ENCODE measurements around the gene FLYWCH1.
"Not testable (repeated sequence)": the region's sequence is repeated elsewhere in the genome, so short reads cannot be mapped to it uniquely, and the experiment has no call there.

The FLYWCH1 gene

GRCh38 chr16:2930236-2930635, 18.5 kb downstream of the FLYWCH1 start:
- no peak for TF ChIP-seq CTCF (IDR thresholded peaks at IDR 0.05)
- Histone ChIP-seq H3K36me3 (peaks cover 30 to 53% (median 43%) of the 10 kb centered on the region in 3 donors), H3K4me3 (no peak overlapping the region), H3K27ac (no peak overlapping the region), H3K9me3 (no peaks in the 10 kb centered on the region), H3K27me3 (no peaks in the 10 kb centered on the region), H3K4me1 (peaks cover 0 to 12% (median 6%) of the 10 kb centered on the region in 4 donors)
- DNase-seq = no peak
- intact Hi-C loops (cut with DNase I; ENCODE audit: low total_unique reads) = no loop called here

- H3K27ac ChIP-seq; DNase-seq; H3K27me3 ChIP-seq; H3K4me3 ChIP-seq; intact Hi-C loops (cut with DNase I; ENCODE audit: low total_unique reads); H3K4me1 ChIP-seq; H3K9me3 ChIP-seq: not testable (repeated sequence)
- peaks cover 37 to 64% (median 52%) of the 10 kb centered on the region in 3 donors for H3K36me3 ChIP-seq
Measured at GRCh38 chr16:2931231-2931914, 19.6 kb downstream of the FLYWCH1 start.

GRCh38 chr16:2933136-2933535, 21.4 kb downstream of the FLYWCH1 start:
- H3K27me3 ChIP-seq = no peaks in the 10 kb centered on the region
- no peak overlapping the region for H3K27ac ChIP-seq
- no peak for TF ChIP-seq CTCF (IDR thresholded peaks at IDR 0.05)
- DNase-seq = no peak
- intact Hi-C loops (cut with DNase I; ENCODE audit: low total_unique reads) = no loop called here
- H3K36me3 ChIP-seq = peaks cover 55 to 82% (median 70%) of the 10 kb centered on the region in 3 donors
- no peaks in the 10 kb centered on the region for H3K4me1 ChIP-seq
- no peaks in the 10 kb centered on the region for H3K9me3 ChIP-seq
- no peak overlapping the region for H3K4me3 ChIP-seq

- H3K4me1 ChIP-seq = no peaks in the 10 kb centered on the region
- no peaks in the 10 kb centered on the region for H3K27me3 ChIP-seq
- H3K4me3 ChIP-seq = no peak overlapping the region
- peaks cover 59 to 87% (median 76%) of the 10 kb centered on the region in 3 donors for H3K36me3 ChIP-seq
- intact Hi-C loops (cut with DNase I; ENCODE audit: low total_unique reads) = no loop called here
- no peaks in the 10 kb centered on the region for H3K9me3 ChIP-seq
- no peak for DNase-seq
- H3K27ac ChIP-seq = no peak overlapping the region
- no peak for TF ChIP-seq CTCF (IDR thresholded peaks at IDR 0.05)
Measured at GRCh38 chr16:2933701-2934100, 22.0 kb downstream of the FLYWCH1 start.

- no peak for TF ChIP-seq CTCF (IDR thresholded peaks at IDR 0.05)
- Histone ChIP-seq H3K4me1 (no peaks in the 10 kb centered on the region), H3K9me3 (no peaks in the 10 kb centered on the region), H3K36me3 (peaks cover 67 to 94% (median 82%) of the 10 kb centered on the region in 3 donors), H3K4me3 (no peak overlapping the region), H3K27me3 (no peaks in the 10 kb centered on the region), H3K27ac (no peak overlapping the region)
- DNase-seq = no peak
- intact Hi-C loops (cut with DNase I; ENCODE audit: low total_unique reads) = no loop called here
Measured at GRCh38 chr16:2934450-2934849, 22.7 kb downstream of the FLYWCH1 start.

- peaks cover 82 to 94% (median 83%) of the 10 kb centered on the region in 3 donors for H3K36me3 ChIP-seq
- no peak overlapping the region for H3K27ac ChIP-seq
- no peaks in the 10 kb centered on the region for H3K4me1 ChIP-seq
- no peak for TF ChIP-seq CTCF (IDR thresholded peaks at IDR 0.05)
- intact Hi-C loops (cut with DNase I; ENCODE audit: low total_unique reads) = no loop called here
- no peak overlapping the region for H3K4me3 ChIP-seq
- no peaks in the 10 kb centered on the region for H3K27me3 ChIP-seq
- no peaks in the 10 kb centered on the region for H3K9me3 ChIP-seq
- no peak for DNase-seq
Measured at GRCh38 chr16:2936436-2937011, 24.8 kb downstream of the FLYWCH1 start.

Data from tibial artery (tissue), 4 donors.